ENCODE data around the gene SLC4A1.

Gene SLC4A1

DNA sequence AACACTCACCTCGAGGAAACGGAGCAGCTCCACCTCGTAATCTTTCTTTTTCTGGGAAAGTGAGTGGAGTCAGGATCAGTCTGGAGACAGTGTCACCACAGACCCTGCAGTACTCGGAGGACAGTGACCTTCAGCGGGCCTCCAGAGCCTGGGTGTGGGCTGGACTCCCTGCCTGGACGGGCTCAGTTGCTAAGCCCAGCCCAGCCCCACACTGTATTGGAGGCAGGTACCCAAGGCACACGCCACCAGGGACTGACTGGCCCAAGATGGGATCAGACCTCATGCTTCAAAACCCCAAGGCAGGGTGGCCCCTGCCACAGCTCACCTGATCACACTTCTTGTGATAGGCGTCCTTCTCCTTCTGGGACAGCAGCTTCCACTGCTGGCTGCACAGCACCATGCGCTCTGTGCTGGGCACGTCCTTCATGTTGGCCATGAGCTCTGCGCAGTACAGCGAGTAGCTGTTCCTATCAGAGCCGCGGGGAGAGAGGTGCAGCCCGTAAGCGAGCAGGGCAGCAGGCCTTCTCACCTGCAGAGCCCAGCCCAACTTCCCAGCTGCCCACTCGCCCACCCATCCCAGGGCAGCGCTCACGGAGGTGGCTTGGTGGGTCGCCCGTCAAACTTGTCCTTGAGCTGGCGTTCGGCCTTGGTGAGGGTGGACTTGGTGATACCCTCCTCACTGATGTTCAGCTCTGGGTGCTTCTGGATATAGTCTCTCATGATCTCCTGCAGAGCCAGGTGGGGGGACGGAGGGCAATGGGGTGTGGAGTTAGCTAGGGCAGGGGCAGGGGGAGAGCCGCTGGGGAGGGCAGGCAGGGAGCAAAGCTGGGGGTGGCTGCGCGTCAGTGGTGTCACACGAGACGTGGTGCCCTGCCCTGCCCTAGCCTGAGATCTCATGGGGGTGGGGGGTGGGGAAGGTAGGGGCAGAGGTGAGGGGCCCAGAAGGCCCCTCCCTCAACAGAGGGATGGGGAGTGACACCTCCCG is 56.4 kb downstream of the SLC4A1 start:
- H3K4me1 Mint-ChIP-seq = peaks cover 17% of the 10 kb centered on the region
- no peaks in the 10 kb centered on the region for H3K9me3 Mint-ChIP-seq
- no peak for TF ChIP-seq CTCF (IDR thresholded peaks at IDR 0.05; ENCODE audit: unreplicated experiment in 3 of 3)
- no peak overlapping the region for H3K27ac Mint-ChIP-seq
- H3K27me3 Mint-ChIP-seq (ENCODE audit: low read depth) = no peaks in the 10 kb centered on the region
- peaks cover 63% of the 10 kb centered on the region for H3K36me3 Mint-ChIP-seq (ENCODE audit: low read depth)
- H3K4me3 Mint-ChIP-seq = no peak overlapping the region

DNA sequence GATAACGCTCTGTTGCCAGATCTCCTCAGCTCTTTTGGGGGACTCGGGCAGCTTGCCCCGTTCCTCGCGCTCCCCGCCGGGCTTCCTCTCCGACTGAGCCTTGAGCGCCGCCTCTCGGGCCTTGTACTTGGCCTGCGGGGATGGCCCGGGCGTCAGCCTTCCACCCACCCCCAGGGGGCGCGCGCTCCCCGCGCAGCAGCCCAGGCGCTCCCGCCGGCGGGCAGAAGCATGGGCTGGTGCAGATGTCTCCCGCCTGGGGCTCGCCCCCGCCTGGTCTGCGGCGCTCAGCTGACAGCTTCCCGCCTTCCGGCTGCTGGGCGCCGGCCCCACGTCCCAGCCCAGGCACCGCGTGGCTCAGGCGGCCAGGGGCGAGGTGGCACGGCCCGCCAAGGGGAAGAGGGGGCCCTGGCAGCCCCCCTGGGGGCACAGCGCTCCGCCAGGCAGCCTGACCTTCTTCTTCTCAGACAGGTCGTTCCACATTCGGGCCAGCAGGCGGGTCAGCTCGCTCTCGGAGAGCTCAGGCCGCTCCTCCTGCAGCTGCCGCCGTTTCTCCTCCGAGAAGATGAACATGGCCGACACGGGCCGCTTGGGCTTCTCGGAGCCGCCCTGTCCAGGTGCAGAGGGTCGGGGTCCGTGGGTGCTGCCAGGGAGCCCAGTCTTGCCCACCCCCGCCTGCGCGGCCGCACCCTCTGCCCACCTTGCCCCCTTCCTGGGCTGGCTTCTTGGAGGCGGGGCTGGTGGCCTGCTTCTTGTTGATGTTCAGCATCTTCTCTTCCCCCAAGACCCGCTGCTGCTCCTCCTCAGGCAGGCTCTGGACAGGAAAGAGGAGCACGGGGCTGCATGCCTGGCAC is 57.4 kb downstream of the SLC4A1 start:
- no peak overlapping the region for H3K4me3 Mint-ChIP-seq
- H3K27me3 Mint-ChIP-seq (ENCODE audit: low read depth) = no peaks in the 10 kb centered on the region
- H3K36me3 Mint-ChIP-seq (ENCODE audit: low read depth) = peaks cover 58% of the 10 kb centered on the region
- peak overlapping the region in 1 of 3 experiments; percentile 39 for H3K27ac Mint-ChIP-seq
- H3K9me3 Mint-ChIP-seq = no peaks in the 10 kb centered on the region
- peak; percentile 95 to 98 (median 98) for TF ChIP-seq CTCF (IDR thresholded peaks at IDR 0.05; ENCODE audit: unreplicated experiment in 3 of 3)
- peaks cover 16% of the 10 kb centered on the region for H3K4me1 Mint-ChIP-seq

DNA sequence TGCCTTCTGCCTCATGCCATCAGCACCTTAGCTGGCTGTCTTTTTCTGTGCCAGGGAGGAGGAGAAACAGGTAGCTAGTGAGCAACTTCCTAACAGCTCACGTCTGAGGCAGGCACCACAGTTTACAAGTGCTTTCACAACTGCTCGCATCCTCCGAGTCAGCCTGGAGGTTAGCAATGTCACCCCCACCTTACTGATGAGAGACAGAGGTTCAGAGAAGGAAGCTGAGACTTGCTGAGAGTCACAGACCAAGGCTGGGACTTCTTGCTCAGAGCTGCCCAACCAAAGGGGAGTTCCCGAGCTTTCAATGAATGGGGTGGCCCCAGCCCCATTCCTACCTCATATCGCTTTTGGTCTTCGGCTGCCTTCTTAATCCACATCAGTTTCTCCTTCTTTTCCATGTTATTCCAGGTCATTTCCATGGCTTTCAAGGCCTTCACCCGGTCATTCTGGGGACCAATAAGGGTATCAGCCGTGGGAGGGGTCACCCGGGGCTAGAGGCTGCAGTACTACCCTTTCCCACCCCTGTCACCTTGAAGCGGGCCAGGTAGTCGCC is 58.1 kb downstream of the SLC4A1 start:
- H3K9me3 Mint-ChIP-seq = no peaks in the 10 kb centered on the region
- H3K27ac Mint-ChIP-seq = peak overlapping the region in 1 of 3 experiments; percentile 39
- no peak for TF ChIP-seq CTCF (IDR thresholded peaks at IDR 0.05; ENCODE audit: unreplicated experiment in 3 of 3)
- H3K36me3 Mint-ChIP-seq (ENCODE audit: low read depth) = peaks cover 51% of the 10 kb centered on the region
- no peak overlapping the region for H3K4me3 Mint-ChIP-seq
- H3K27me3 Mint-ChIP-seq (ENCODE audit: low read depth) = no peaks in the 10 kb centered on the region
- peaks cover 16% of the 10 kb centered on the region for H3K4me1 Mint-ChIP-seq

DNA sequence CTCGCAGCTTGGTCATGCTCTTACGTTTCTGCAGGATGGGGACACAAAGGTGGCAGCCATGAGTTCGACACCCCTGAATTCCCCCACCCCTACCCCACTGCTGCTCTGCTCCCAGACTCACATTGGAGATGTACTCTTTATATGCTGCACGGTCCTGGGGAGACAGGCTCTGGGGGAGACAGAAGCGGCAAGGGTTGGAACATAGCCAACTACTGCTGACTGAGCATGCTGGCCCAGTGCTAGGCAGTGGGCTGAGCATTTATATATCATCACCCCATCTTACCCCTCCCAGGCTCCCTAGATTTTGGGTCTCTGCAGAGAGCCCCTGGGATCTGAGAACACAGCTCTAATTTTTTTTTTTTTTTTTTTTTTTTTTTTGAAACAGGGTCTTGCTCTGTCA is 60.2 kb downstream of the SLC4A1 start:
- Mint-ChIP-seq H3K9me3 (no peaks in the 10 kb centered on the region), H3K36me3 (ENCODE audit: low read depth) (peaks cover 32% of the 10 kb centered on the region), H3K4me3 (no peak overlapping the region), H3K27ac (no peak overlapping the region), H3K27me3 (ENCODE audit: low read depth) (no peaks in the 10 kb centered on the region), H3K4me1 (peaks cover 16% of the 10 kb centered on the region)
- no peak for TF ChIP-seq CTCF (IDR thresholded peaks at IDR 0.05; ENCODE audit: unreplicated experiment in 3 of 3)

GRCh38 chr17:44207319-44207718 is 60.6 kb downstream of the SLC4A1 start:
- peaks cover 31% of the 10 kb centered on the region for H3K36me3 Mint-ChIP-seq (ENCODE audit: low read depth)
- no peaks in the 10 kb centered on the region for H3K9me3 Mint-ChIP-seq
- H3K27ac Mint-ChIP-seq = peak overlapping the region in 1 of 3 experiments; percentile 52
- no peak overlapping the region for H3K4me3 Mint-ChIP-seq
- H3K4me1 Mint-ChIP-seq = peaks cover 17% of the 10 kb centered on the region
- TF ChIP-seq CTCF (IDR thresholded peaks at IDR 0.05; ENCODE audit: unreplicated experiment in 3 of 3) = no peak
- no peaks in the 10 kb centered on the region for H3K27me3 Mint-ChIP-seq (ENCODE audit: low read depth)

Measured in nephron (organoid).